GM19468 (cell line): ENCODE results near the gene OR8D2.

Experiments
- ATAC-seq: cut with Tn5 transposase; IDR thresholded peaks from one replicate; pipeline ENCODE4 v1.9.1; 2021; ENCODE audit warnings: mild to moderate bottlenecking, moderate library complexity, moderate number of reproducible peaks; ENCODE audit not compliant: unreplicated experiment; ENCODE audit errors: extremely low read depth

OR8D2 gene, protein sequence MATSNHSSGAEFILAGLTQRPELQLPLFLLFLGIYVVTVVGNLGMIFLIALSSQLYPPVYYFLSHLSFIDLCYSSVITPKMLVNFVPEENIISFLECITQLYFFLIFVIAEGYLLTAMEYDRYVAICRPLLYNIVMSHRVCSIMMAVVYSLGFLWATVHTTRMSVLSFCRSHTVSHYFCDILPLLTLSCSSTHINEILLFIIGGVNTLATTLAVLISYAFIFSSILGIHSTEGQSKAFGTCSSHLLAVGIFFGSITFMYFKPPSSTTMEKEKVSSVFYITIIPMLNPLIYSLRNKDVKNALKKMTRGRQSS

DNA sequence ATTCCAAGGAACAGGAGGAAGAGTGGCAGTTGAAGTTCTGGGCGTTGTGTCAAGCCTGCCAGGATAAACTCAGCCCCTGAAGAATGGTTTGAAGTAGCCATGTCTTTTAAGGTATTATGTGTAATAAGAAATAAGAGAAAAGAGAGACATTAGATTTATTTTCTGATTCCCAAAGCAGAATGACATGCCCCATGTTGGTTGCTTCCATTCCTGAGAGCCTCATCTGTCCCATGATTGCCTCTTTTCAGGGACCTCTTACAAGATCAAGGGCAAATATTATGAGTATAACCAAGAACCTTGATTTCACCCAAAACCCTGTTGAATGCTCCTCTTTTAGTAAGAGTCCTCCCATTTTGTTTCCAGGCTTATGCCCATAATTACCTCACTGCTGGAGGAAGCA, at the start of gene OR8D2:
Gene OR8D2 (minus strand): TSS at position 101 of the 400 bp plus-strand sequence. CDS start 0 bp downstream, at position 101.
- ATAC-seq: no peak

DNA sequence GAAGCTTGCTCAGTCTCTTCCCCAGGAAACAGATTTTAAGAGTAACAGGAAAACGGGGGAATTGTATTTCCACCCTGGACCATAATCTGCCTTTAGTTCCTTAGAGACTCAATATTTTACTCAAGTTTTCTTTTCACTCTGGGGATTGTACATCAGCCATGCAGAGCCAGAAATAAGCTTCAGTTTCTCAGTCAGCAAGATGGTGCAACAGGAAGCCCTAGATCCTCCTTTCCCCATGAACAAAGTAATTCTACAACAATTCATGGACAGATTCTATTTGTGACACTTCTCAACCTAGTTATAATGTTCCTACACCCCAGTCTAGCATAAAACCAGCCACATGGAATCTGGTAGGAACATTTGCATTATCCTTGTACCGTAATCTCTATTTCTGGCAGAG, 39.6 kb upstream of the OR8D2 start:
- ATAC-seq: no peak

DNA sequence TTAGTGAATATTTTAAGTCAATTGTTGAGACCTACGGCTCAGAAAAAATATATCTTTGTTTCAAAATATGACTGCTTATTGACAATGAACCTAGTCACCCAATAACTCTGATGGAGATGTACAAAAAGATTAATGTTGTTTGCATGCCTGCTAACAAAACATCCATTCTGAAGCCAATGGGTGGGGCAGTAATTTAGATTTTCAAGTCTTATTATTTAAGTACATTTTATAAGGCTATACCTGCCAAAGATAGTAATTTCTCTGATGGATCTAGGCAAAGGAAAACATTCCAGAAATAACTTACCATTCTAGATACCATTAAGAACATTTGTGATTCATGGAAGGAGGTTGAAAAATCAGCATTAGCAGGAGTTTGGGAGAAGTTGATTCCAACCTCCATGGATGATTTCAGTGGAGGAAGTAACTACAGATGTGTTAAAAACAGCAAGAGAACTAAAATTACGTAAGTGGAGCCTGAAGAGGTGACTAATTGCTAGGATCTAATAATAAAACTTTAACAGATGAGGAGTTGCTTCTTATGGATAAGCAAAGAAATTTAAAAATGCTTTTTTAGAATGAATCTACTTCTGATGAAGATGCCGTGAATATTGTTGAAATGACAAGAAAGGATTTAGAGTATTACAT, 26.4 kb upstream of the OR8D2 start:
- ATAC-seq: no peak

DNA sequence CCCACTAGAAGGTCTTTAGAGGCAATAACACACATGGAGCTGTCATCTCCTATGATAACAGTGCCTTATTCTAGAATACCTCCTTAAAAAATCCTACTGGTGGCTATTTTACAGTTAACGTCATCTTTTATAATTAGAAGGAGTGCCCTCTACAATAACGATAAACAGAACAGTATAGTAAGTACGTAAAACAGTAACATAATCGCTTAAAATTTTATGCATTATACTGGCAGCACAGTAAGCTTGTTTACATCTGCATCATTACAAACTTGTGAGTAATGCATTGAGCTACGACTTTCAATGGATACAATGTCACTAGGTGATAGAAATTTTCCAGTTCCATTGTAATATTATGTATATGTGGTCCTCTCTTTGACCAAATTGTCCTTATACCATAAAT, 24.3 kb upstream of the OR8D2 start:
- no peak for ATAC-seq

GRCh38 chr11:124340142-124340447, 20.1 kb upstream of the OR8D2 start:
- ATAC-seq: no peak

GRCh38 chr11:124339396-124340141, 19.6 kb upstream of the OR8D2 start:
- ATAC-seq: no peak

DNA sequence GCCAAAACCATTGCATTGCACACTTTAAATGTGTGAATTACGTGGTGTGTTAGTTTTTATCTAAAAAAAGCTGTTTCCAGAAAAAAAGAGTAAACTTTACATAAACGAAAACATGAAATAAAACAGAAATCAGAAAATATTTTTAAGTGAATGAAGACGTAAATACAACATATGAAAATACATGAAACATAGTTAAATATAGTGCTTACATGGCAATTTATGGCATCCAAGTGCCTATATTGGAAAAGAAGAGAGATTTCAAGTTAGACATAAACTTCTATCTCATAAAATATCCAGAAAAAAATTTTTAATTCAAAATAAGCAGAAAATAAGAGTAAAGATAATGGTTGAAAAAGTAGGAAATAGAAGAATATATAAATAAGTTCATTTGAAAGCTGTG, 11.9 kb upstream of the OR8D2 start:
- no peak for ATAC-seq

GRCh38 chr11:124329787-124330478, 9.9 kb upstream of the OR8D2 start:
- no peak for ATAC-seq

GRCh38 chr11:124327775-124328174, 7.8 kb upstream of the OR8D2 start:
- no peak for ATAC-seq

DNA sequence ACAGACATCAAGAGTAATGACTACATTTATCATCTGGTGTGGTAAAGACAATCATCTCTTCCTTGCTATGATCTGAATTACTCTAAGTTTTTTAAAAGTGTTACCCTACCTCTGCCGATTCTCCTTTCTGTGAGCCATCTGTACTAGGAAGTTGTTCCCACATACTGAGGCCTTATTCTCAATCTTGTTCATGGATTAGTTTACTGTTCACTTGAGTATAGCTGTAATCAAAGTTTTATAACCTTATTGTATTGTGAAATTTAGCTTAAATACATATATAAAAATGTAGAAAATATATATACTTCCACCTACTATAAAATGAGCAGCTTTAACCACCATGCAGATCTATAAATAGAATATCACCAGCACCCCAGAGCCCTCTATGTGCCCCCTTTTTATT, 2.4 kb upstream of the OR8D2 start:
- no peak for ATAC-seq

DNA sequence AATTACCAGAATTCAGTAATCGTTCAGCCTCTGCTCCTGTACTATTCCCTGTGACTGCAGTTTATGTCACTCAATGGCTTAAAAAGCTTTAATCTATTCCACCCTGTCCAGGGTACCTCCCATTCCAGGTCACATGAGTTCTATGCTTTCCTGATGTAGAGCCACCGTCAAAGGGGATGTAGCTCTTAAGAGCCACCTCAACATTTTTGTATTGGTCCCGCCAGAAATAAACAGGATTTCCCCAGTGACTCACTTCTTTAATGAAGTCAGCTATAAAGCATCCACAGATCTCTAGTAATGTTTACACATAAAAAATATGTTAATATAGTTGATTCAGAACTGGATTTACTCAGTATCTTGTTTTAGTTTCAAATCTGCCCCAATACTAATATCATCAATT, 4.9 kb downstream of the OR8D2 start:
- ATAC-seq: no peak

- ATAC-seq: no peak
These were observed 6.1 kb downstream of the OR8D2 start, which contains the start of gene OR8D1 for GRCh38 chr11:124313849-124314248. OR8D1 (minus strand) TSS chr11:124313949; CDS start chr11:124310766, 3,183 bp downstream.

DNA sequence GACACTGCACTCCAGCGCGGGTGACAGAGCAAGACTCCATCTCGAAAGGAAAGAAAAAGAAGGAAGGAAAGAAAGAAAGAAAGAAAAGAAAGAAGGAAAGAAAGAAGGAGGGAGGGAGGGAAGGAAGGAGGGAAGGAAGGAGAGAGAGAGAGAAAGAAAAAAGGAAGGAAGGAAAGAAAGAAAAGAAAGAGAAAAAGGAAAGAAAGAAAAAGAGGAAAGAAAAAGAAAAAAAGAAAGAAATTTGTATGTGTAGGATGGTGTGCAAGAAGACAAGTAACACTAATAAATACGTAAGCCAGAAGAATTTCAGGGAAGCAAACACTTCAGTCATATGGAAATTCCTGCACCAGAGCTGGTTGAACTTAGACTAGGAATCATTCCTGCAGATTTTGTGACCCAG, 6.9 kb downstream of the OR8D2 start:
- no peak for ATAC-seq

DNA sequence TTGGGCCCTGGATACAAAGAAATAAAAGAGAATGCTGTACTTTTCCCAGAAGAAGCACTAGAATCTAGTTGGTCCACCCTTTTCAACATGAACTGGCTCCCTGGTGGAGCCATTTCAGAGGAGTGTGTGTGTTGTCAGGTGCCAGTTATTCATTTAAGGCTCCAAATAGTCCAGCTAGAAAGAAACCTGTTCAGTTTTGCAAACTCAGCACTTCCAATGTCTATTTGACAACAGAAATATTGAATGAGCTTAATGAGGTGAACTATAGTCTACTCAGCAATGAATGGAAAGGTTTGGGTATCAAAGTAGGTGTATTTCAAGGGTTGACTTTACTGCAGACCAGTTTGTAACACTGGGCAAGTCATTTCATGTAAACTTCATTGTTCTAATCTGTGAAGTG, 8.3 kb downstream of the OR8D2 start:
- ATAC-seq: no peak

GRCh38 chr11:124311269-124311668, 8.7 kb downstream of the OR8D2 start:
- ATAC-seq: no peak

GRCh38 chr11:124310721-124311120, 9.3 kb downstream of the OR8D2 start:
- no peak for ATAC-seq

DNA sequence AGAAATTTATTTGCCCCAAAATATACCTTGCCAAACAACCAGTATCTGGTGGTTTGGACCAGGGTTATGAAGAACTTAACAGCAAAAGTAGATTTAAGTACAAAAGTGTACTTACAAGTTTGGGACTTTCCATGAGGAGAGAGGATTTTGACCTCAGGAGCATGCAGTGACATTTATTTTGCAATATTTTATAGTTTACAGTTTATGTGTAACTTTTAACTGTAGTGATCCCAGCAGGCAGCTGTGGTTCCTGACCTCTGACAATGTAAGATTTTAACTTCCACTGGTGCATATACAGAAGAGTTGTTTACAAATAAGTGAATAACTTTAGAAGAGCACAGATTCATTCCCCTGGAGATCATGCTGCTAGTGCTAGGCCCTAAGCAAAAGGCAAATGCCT, 12.9 kb downstream of the OR8D2 start:
- ATAC-seq: no peak

GRCh38 chr11:124302347-124303125, 17.5 kb downstream of the OR8D2 start:
- ATAC-seq: no peak

DNA sequence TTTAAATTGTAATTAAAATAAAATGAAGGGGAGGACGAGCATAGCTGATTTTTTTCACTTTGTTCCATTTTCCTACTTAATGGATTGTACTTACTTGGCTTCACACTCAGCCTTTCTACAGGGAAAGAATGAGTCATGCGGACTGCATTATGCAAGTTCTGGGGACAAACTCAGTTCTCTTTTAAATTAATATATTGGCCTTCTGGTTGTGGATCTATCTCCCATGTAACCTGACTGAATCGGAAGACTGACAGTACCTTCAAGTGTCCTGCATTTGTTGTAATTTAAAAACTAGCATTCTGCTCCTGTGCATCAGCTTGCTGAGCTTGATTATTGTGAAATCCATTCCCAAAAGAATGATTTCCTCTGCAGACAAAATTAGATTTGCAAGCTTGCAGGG, 18.4 kb downstream of the OR8D2 start:
- ATAC-seq: no peak

DNA sequence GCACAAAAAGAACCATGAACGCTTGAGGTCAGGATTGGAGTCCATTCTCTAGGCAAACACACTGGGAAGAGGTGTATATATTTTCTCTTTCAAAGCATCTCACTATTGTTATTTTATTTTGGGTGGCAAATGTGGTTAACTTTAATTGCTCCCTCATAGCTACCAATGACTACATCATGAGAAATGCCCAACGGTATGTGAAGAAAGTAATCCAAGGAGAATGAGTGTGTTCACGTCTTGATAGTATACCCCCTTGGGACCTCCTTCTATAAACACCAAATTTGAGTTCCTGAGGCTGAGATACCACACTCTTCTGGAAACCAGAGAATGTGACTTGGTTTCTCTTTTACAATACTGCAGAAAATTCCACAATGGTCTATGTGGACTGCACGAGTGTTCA, 22.1 kb downstream of the OR8D2 start:
- ATAC-seq: no peak
